ENCODE results near the gene MOAP1. TPM values are rescaled to one million over a fixed set of nuclear protein-coding genes. Genes with fewer than 3 reads are reported as not detected.

The MOAP1 gene
- total RNA-seq, 1 donor from 2014 or later, result 34.2 TPM

DNA sequence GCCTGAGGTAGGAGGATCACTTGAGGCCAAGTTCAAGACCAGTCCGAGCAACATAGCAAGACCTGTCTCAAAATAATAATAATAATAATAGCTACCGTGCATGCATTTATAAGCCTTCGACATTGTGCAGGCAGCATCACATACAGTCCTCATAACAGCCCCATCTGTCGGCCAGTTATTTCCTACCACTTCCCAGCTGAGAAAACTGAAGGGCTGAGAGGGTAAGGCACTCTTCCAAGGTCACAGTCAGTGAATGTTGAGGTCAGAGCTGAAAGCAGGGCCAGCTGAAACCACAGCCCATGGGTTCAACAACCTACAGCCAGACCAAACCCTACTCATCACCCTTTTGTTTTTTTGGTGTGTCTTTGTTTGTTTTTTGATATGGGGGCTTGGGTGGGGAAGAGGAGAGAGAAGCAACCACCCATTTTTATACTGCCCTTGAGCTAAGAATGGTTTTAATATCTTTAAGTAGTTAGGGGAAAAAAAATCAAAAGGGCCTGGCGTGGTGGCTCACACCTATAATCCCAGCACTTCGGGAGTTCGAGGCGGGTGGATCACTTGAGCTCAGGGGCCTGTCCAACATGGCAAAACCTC, 52.1 kb downstream of the MOAP1 start:
- Histone ChIP-seq H3K4me1 (peaks cover 11% of the 10 kb centered on the region), H3K27me3 (no peaks in the 10 kb centered on the region), H3K27ac (peak overlapping the region; percentile 42), H3K36me3 (no peaks in the 10 kb centered on the region), H3K9me3 (no peaks in the 10 kb centered on the region), H3K4me3 (no peak overlapping the region)
- intact Hi-C loops (cut with DNase I), result loop anchor here (10.0 kb wide), 1 partner anchor 178 kb away; no protein-coding TSS in a partner anchor
- DNase-seq (no peak), ATAC-seq (peak; percentile 78)
- TF ChIP-seq CTCF (IDR thresholded peaks at IDR 0.05), result peak; percentile 46

Other genes starting within 250 kb of the MOAP1 start
- 96.9 TPM for gene ITPK1, start 69.0 kb downstream of the MOAP1 start, total RNA-seq
- gene LYSET, start 420 bp upstream of the MOAP1 start, total RNA-seq, result 33.0 TPM
- gene GON7, start 22.2 kb upstream of the MOAP1 start, total RNA-seq, result 10.5 TPM
- 13.8 TPM for gene UBR7, start 22.4 kb upstream of the MOAP1 start, total RNA-seq
- gene BTBD7, start 148.1 kb upstream of the MOAP1 start, total RNA-seq, result 38.2 TPM
- not detected for gene COX8C, start 162.3 kb upstream of the MOAP1 start, total RNA-seq
- gene UNC79, start 246.0 kb upstream of the MOAP1 start, total RNA-seq, result 0.09 TPM